Adrenal gland (tissue), 12 donors: ENCODE data around the gene ERC2. TPM values are rescaled to one million over a fixed set of nuclear protein-coding genes. Genes with fewer than 3 reads are reported as not detected.

Source experiments
- DNase-seq, 7 donors: peaks; one replicate each; pipeline ENCODE4 v3.0.0-alpha.2; 2019 to 2020
- H3K27ac ChIP-seq, 5 donors: fragments of 200-600 bp; sonication (generic) in 4 of 5; 1 replicate in 3 of 5; 2 replicates in 2 of 5; pipeline versions ENCODE4 v1.5.1 to v1.8.0; 2016 to 2020; ENCODE audit warnings: mild to moderate bottlenecking in 1 of 5
- H3K27me3 ChIP-seq: fragments of 200-600 bp; 2 replicates; pipeline ENCODE4 v1.8.0; 2021
- H3K36me3 ChIP-seq, 2 donors: fragments of 200-600 bp; replicated peaks in 1 of 2; 1 replicate in 1 of 2; 2 replicates in 1 of 2; pipeline versions ENCODE4 v1.5.1 to v1.8.0; 2018 to 2022
- H3K4me1 ChIP-seq, 2 donors: fragments of 200-600 bp; replicated peaks in 1 of 2; 1 replicate in 1 of 2; 2 replicates in 1 of 2; pipeline versions ENCODE4 v1.5.1 to v1.8.0; 2018 to 2021
- H3K4me3 ChIP-seq, 4 donors: fragments of 200-600 bp; sonication (generic) in 3 of 4; one replicate each; pipeline ENCODE4 v1.5.1; 2016 to 2018
- H3K9me3 ChIP-seq, 3 donors: fragments of 200-600 bp; sonication (generic) in 1 of 3; replicated peaks in 1 of 3; 1 replicate in 2 of 3; 2 replicates in 1 of 3; pipeline versions ENCODE4 v1.5.1 to v1.8.0; 2016 to 2021
- CTCF ChIP-seq, 6 experiments: fragments of 450-650 bp in 4 of 6; fragments of 200-600 bp in 2 of 6; sonication (generic) in 1 of 6; IDR thresholded peaks; 1 replicate in 5 of 6; 2 replicates in 1 of 6; pipeline versions ENCODE4 v1.5.1 to v1.8.0; 2016 to 2021; ENCODE audit warnings: antibody characterized with exemption in 6 of 6, mild to moderate bottlenecking in 2 of 6, moderate library complexity in 1 of 6
- POLR2A ChIP-seq, 2 donors: fragments of 450-650 bp; IDR thresholded peaks; one replicate each; pipeline ENCODE4 v1.6.1; 2017; ENCODE audit warnings: antibody characterized with exemption in 2 of 2, mild to moderate bottlenecking in 2 of 2, moderate library complexity in 1 of 2
- WGBS, 4 donors: extraction: QIAGEN DNeasy Blood & Tissue Kit in 2 of 4; methylation state at CpG; one replicate each; pipeline versions ENCODE4 v1.1.5 to v1.1.7; 2013 to 2017; 5-methylcytosine and 5-hydroxymethylcytosine counted together
- intact Hi-C, 2 donors: fragments of 100-400 bp; cut with DNase I; formaldehyde crosslinking; loops; one replicate each; pipeline versions ENCODE4 v1.14.1 to v1.15.0; 2022 to 2023
- polyA plus RNA-seq, 3 donors: library from polyadenylated mRNA; stranded (reverse); fragments of 200-250 nt in 2 of 3; fragments of 350-450 nt in 1 of 3; fragmentation: Illumina TruSeq in 1 of 3; extraction: RNeasy Lipid Tissue Mini Kit (QIAGEN cat#74804) in 1 of 3; gene quantifications; one replicate each; pipeline ENCODE4 v1.2.3, GENCODE V29; 2013 to 2014
- total RNA-seq, 9 donors: library from RNA; depleted of rRNA in 4 of 9; stranded (reverse); fragments of >200 nt in 4 of 9; fragments of 120-200 nt in 1 of 9; fragmentation: NEBNext Ultra II Directional in 1 of 9; extraction: Animal tissue kit (Norgen Biotek cat#: 25700) in 1 of 9; gene quantifications; one replicate each; pipeline versions ENCODE4 v1.1.0 to v1.2.4, GENCODE V29; 2013 to 2023
- donor health status: healthy with polysubstance abuse.
- donor health status: Bipolar disorder and iron deficiency.
- donor health status: DM: yes; HTN: yes; CAD: no.
- donor health status: DM: no; HTN: no; CAD: no.
- donor health status: DM: no; HTN: no; CAD: no.
- donor health status: DM: yes; HTN: yes; CAD: no.

Gene ERC2
- total and polyA plus RNA-seq, 12 donors = 0.47 to 5.8 (median 1.5) TPM

DNA sequence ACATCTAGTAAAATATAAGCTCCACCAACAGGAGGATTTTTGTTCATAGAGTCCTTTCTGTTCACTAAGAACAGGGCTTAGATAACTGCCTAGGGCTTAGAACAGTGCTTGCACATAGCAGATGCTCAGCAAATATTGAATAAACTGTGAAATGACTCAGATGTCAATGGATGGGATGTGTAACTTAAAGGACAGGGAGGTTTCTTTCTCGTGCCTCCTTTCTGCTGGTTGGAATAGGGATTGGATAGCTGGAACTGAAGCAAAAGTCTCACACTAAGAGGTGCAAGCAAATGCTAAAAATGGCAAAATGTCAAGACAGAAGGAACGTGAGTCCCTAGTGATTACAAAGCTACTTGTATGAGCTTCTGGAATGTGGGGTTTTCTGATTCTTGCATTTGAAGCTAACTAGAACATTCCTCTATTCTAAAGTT lies 588.4 kb downstream of the ERC2 start:
- 65 to 80% (median 71%) methylated on average over 2 of the region's 2 CpGs for WGBS, 4 donors
- H3K4me3 ChIP-seq = no peak overlapping the region
- H3K27me3 ChIP-seq = no peaks in the 10 kb centered on the region
- H3K9me3 ChIP-seq = no peaks in the 10 kb centered on the region
- intact Hi-C loops = no loop called here
- H3K36me3 ChIP-seq = no peaks in the 10 kb centered on the region
- DNase-seq = no peak
- no peaks in the 10 kb centered on the region for H3K4me1 ChIP-seq
- no peak overlapping the region for H3K27ac ChIP-seq
- TF ChIP-seq CTCF (IDR thresholded peaks at IDR 0.05) (no peak), POLR2A (IDR thresholded peaks at IDR 0.05) (no peak)

GRCh38 chr3:55877703-55878102 lies 590.6 kb downstream of the ERC2 start:
- 69 to 79% (median 76%) methylated on average over 4 of the region's 4 CpGs for WGBS, 4 donors
- no peaks in the 10 kb centered on the region for H3K4me1 ChIP-seq
- DNase-seq = no peak
- H3K4me3 ChIP-seq = no peak overlapping the region
- H3K36me3 ChIP-seq = no peaks in the 10 kb centered on the region
- H3K27me3 ChIP-seq = no peaks in the 10 kb centered on the region
- H3K27ac ChIP-seq = no peak overlapping the region
- no peaks in the 10 kb centered on the region for H3K9me3 ChIP-seq
- intact Hi-C loops = no loop called here
- TF ChIP-seq CTCF (IDR thresholded peaks at IDR 0.05) = no peak
- no peak for TF ChIP-seq POLR2A (IDR thresholded peaks at IDR 0.05)

GRCh38 chr3:55876560-55876959 lies 591.7 kb downstream of the ERC2 start:
- H3K27ac ChIP-seq = no peak overlapping the region
- no peak for TF ChIP-seq CTCF (IDR thresholded peaks at IDR 0.05)
- intact Hi-C loops = no loop called here
- DNase-seq = no peak
- H3K4me1 ChIP-seq = no peaks in the 10 kb centered on the region
- H3K36me3 ChIP-seq = no peaks in the 10 kb centered on the region
- H3K9me3 ChIP-seq = no peaks in the 10 kb centered on the region
- H3K27me3 ChIP-seq = no peaks in the 10 kb centered on the region
- no peak overlapping the region for H3K4me3 ChIP-seq

- Histone ChIP-seq H3K4me3 (no peak overlapping the region), H3K9me3 (no peaks in the 10 kb centered on the region), H3K36me3 (no peaks in the 10 kb centered on the region), H3K4me1 (no peaks in the 10 kb centered on the region), H3K27me3 (no peaks in the 10 kb centered on the region), H3K27ac (no peak overlapping the region)
- TF ChIP-seq CTCF (IDR thresholded peaks at IDR 0.05) (no peak), POLR2A (IDR thresholded peaks at IDR 0.05) (no peak)
- no peak for DNase-seq
- intact Hi-C loops = no loop called here
- WGBS, 4 donors = 69 to 85% (median 69%) methylated on average over 1 of the region's 1 CpG
These were observed 593.2 kb downstream of the ERC2 start for GRCh38 chr3:55875113-55875512.
